ENCODE results near the gene TMBIM6.

DNA sequence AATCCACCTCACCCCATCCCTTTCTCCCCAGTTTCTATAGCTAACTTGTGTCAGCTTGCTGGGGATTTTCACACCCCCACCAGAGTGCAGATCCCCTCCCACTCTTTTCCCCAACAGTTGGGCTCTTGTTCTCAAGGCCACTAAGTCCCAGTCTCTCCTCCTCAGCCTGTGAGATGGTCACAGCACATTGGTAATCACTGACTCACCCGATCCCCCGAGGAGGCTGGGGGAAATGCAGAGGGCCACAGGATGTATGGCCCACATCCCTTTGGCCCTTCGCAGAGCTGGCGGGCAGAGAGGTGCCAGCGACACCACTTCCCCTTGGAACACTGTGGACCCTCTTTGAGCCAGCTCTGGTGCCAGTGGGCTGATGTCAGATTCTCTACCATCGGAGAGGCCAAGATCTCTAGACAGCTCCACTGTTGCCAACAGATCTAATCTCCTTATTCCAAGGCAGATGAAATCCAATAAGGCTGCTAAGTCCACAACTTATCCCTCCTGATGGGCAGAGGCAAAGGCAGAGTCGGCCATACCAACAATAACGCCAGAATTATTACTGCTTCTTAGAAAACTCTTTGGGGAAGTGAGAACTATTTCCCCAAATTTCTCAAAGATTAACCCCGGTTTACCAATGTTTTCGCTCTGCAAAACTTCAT, 35.8 kb upstream of the TMBIM6 start:
- TF ChIP-seq, protein P1, sequence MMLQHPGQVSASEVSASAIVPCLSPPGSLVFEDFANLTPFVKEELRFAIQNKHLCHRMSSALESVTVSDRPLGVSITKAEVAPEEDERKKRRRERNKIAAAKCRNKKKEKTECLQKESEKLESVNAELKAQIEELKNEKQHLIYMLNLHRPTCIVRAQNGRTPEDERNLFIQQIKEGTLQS (IDR thresholded peaks at IDR 0.05) = peak; percentile 38; the same call in 1 of the 2 replicates
- TF ChIP-seq, protein P1 (CRISPR knock-in tag; conservative IDR thresholded peaks at IDR 0.05) = no peak
- TF ChIP-seq TEAD1 (CRISPR knock-in tag; IDR thresholded peaks at IDR 0.05) (no peak), KAT8 (IDR thresholded peaks at IDR 0.05; ENCODE audit: low read depth) (no peak), EZH2 (IDR thresholded peaks at IDR 0.05; ENCODE audit: borderline replicate concordance, low read depth, low read length) (no peak), KDM5B (IDR thresholded peaks at IDR 0.05; ENCODE audit: insufficient replicate concordance, low read depth, low read length) (no peak), POLR2G (IDR thresholded peaks at IDR 0.05; ENCODE audit: low read depth, low read length) (no peak), ZNF644 (tag; IDR thresholded peaks at IDR 0.05; ENCODE audit: low read depth) (no peak), CHD1 (IDR thresholded peaks at IDR 0.05; ENCODE audit: low read length) (no peak), CHD2 (IDR thresholded peaks at IDR 0.05; ENCODE audit: low read depth, low read length) (no peak), FOXM1 (IDR thresholded peaks at IDR 0.05; ENCODE audit: low read depth) (no peak), FOXM1 (CRISPR knock-in tag; IDR thresholded peaks at IDR 0.05; ENCODE audit: low read depth) (no peak), JUNB (CRISPR knock-in tag; conservative IDR thresholded peaks at IDR 0.05) (no peak), NFXL1 (CRISPR knock-in tag; IDR thresholded peaks at IDR 0.05) (no peak)
- TF ChIP-seq, protein P2, sequence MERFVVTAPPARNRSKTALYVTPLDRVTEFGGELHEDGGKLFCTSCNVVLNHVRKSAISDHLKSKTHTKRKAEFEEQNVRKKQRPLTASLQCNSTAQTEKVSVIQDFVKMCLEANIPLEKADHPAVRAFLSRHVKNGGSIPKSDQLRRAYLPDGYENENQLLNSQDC (CRISPR knock-in tag; IDR thresholded peaks at IDR 0.05) = no peak
- TF ChIP-seq, protein P3, sequence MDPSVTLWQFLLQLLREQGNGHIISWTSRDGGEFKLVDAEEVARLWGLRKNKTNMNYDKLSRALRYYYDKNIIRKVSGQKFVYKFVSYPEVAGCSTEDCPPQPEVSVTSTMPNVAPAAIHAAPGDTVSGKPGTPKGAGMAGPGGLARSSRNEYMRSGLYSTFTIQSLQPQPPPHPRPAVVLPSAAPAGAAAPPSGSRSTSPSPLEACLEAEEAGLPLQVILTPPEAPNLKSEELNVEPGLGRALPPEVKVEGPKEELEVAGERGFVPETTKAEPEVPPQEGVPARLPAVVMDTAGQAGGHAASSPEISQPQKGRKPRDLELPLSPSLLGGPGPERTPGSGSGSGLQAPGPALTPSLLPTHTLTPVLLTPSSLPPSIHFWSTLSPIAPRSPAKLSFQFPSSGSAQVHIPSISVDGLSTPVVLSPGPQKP (CRISPR knock-in tag; IDR thresholded peaks at IDR 0.05) = no peak

Measured in K562 (cell line).